HepG2 (cell line): Measurements from ENCODE around the gene NACC2. TPM values are rescaled to one million over a fixed set of nuclear protein-coding genes. Genes with fewer than 3 reads are reported as not detected.

Experiments used
- BCL6 ChIP-seq: IDR thresholded peaks from 2 replicates; pipeline ENCODE4 v1.6.1; 2016; ENCODE audit warnings: missing genetic modification reagents, missing compliant biosample characterization
- MAZ ChIP-seq, 2 experiments: sonication (generic) in 1 of 2; formaldehyde crosslinking in 1 of 2; IDR thresholded peaks; 2 replicates each; pipeline versions ENCODE4 v1.5.0 to v1.6.1; 2012 to 2020; ENCODE audit warnings: low read depth in 2 of 2, mild to moderate bottlenecking in 2 of 2, borderline replicate concordance in 1 of 2, improper control_type of control experiment in 1 of 2, low read length in 1 of 2, missing genetic modification reagents in 1 of 2, moderate library complexity in 1 of 2
- RERE ChIP-seq: IDR thresholded peaks from 2 replicates; pipeline ENCODE4 v1.6.1; 2016; ENCODE audit warnings: low read depth, missing genetic modification reagents, missing compliant biosample characterization
- TCF7 ChIP-seq: sonication (generic); IDR thresholded peaks from 2 replicates; pipeline ENCODE4 v1.6.1; 2016; ENCODE audit warnings: antibody characterized with exemption, low read depth
- TERF1 ChIP-seq: sonication (generic); formaldehyde crosslinking; IDR thresholded peaks from 2 replicates; pipeline ENCODE4 v1.8.0; 2022; ENCODE audit warnings: mild to moderate bottlenecking, missing genetic modification reagents, moderate library complexity
- ZSCAN9 ChIP-seq: IDR thresholded peaks from 2 replicates; pipeline ENCODE4 v1.6.1; 2016; ENCODE audit warnings: borderline replicate concordance
- polyA plus RNA-seq, 8 experiments: library from polyadenylated mRNA; depleted of rRNA in 3 of 8; stranded (reverse) in 7 of 8; unstranded in 1 of 8; fragments of >200 nt; fragmentation: Illumina TruSeq in 4 of 8; extraction: Trizol in 4 of 8; gene quantifications; 2 replicates each; pipeline versions ENCODE4 v1.2.1 to v1.2.3, GENCODE V29; 2011 to 2016; ENCODE audit warnings: low read depth in 4 of 8, missing spikeins in 1 of 8, mixed read lengths in 1 of 8; ENCODE audit not compliant: insufficient read depth in 1 of 8
- total RNA-seq, 5 experiments: library from RNA; depleted of rRNA; stranded (reverse); fragments of >200 nt; fragmentation: Illumina TruSeq; extraction: Trizol; gene quantifications; 2 replicates each; pipeline ENCODE4 v1.2.3, GENCODE V29; 2016; ENCODE audit warnings: low read depth in 1 of 5
- TF ChIP-seq, protein P1 (sequence below): sonication (generic); formaldehyde crosslinking; IDR thresholded peaks from 2 replicates; pipeline ENCODE4 v1.9.0; 2021; ENCODE audit warnings: mild to moderate bottlenecking, missing genetic modification reagents
- TF ChIP-seq, protein P2 (sequence below): sonication (generic); formaldehyde crosslinking; IDR thresholded peaks from 2 replicates; pipeline ENCODE4 v1.4.0; 2020; ENCODE audit warnings: missing genetic modification reagents, mild to moderate bottlenecking, borderline replicate concordance

Gene NACC2
- total and polyA plus RNA-seq, 2 of the 13 experiments (the other 11 are each of a cell fraction or from before 2014, with no cell fraction given), result 5.9 to 12.3 TPM

GRCh38 chr9:136011703-136012496, 83.2 kb downstream of the NACC2 start (continued):
- TF ChIP-seq, protein P1, sequence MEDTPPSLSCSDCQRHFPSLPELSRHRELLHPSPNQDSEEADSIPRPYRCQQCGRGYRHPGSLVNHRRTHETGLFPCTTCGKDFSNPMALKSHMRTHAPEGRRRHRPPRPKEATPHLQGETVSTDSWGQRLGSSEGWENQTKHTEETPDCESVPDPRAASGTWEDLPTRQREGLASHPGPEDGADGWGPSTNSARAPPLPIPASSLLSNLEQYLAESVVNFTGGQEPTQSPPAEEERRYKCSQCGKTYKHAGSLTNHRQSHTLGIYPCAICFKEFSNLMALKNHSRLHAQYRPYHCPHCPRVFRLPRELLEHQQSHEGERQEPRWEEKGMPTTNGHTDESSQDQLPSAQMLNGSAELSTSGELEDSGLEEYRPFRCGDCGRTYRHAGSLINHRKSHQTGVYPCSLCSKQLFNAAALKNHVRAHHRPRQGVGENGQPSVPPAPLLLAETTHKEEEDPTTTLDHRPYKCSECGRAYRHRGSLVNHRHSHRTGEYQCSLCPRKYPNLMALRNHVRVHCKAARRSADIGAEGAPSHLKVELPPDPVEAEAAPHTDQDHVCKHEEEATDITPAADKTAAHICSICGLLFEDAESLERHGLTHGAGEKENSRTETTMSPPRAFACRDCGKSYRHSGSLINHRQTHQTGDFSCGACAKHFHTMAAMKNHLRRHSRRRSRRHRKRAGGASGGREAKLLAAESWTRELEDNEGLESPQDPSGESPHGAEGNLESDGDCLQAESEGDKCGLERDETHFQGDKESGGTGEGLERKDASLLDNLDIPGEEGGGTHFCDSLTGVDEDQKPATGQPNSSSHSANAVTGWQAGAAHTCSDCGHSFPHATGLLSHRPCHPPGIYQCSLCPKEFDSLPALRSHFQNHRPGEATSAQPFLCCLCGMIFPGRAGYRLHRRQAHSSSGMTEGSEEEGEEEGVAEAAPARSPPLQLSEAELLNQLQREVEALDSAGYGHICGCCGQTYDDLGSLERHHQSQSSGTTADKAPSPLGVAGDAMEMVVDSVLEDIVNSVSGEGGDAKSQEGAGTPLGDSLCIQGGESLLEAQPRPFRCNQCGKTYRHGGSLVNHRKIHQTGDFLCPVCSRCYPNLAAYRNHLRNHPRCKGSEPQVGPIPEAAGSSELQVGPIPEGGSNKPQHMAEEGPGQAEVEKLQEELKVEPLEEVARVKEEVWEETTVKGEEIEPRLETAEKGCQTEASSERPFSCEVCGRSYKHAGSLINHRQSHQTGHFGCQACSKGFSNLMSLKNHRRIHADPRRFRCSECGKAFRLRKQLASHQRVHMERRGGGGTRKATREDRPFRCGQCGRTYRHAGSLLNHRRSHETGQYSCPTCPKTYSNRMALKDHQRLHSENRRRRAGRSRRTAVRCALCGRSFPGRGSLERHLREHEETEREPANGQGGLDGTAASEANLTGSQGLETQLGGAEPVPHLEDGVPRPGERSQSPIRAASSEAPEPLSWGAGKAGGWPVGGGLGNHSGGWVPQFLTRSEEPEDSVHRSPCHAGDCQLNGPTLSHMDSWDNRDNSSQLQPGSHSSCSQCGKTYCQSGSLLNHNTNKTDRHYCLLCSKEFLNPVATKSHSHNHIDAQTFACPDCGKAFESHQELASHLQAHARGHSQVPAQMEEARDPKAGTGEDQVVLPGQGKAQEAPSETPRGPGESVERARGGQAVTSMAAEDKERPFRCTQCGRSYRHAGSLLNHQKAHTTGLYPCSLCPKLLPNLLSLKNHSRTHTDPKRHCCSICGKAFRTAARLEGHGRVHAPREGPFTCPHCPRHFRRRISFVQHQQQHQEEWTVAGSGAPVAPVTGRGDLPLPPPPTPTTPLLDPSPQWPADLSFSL, result no peak
- TF ChIP-seq ZSCAN9 (CRISPR knock-in tag), result peak; percentile 91; the same call in 1 of the 2 replicates
- peak; percentile 17; the same call in 1 of the 2 replicates for TF ChIP-seq RERE (CRISPR knock-in tag)
- TF ChIP-seq TERF1 (CRISPR knock-in tag), result no peak
- peak; percentile 48 for TF ChIP-seq BCL6 (CRISPR knock-in tag)
- peak; percentile 43; the same call in 1 of the 2 replicates for TF ChIP-seq TCF7
- TF ChIP-seq MAZ (IDR thresholded peaks at IDR 0.05; ENCODE audit: borderline replicate concordance, low read depth, low read length), result peak; percentile 78
- peak; percentile 97 for TF ChIP-seq MAZ (CRISPR knock-in tag; IDR thresholded peaks at IDR 0.05; ENCODE audit: low read depth)
- TF ChIP-seq, protein P2, sequence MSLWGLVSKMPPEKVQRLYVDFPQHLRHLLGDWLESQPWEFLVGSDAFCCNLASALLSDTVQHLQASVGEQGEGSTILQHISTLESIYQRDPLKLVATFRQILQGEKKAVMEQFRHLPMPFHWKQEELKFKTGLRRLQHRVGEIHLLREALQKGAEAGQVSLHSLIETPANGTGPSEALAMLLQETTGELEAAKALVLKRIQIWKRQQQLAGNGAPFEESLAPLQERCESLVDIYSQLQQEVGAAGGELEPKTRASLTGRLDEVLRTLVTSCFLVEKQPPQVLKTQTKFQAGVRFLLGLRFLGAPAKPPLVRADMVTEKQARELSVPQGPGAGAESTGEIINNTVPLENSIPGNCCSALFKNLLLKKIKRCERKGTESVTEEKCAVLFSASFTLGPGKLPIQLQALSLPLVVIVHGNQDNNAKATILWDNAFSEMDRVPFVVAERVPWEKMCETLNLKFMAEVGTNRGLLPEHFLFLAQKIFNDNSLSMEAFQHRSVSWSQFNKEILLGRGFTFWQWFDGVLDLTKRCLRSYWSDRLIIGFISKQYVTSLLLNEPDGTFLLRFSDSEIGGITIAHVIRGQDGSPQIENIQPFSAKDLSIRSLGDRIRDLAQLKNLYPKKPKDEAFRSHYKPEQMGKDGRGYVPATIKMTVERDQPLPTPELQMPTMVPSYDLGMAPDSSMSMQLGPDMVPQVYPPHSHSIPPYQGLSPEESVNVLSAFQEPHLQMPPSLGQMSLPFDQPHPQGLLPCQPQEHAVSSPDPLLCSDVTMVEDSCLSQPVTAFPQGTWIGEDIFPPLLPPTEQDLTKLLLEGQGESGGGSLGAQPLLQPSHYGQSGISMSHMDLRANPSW (CRISPR knock-in tag), result peak; percentile 85
